ENCODE data around the gene RAC3. TPM values are rescaled to one million over a fixed set of nuclear protein-coding genes. Genes with fewer than 3 reads are reported as not detected.

The RAC3 gene
- total RNA-seq, 1 experiment from 2014 or later: 120 TPM

DNA sequence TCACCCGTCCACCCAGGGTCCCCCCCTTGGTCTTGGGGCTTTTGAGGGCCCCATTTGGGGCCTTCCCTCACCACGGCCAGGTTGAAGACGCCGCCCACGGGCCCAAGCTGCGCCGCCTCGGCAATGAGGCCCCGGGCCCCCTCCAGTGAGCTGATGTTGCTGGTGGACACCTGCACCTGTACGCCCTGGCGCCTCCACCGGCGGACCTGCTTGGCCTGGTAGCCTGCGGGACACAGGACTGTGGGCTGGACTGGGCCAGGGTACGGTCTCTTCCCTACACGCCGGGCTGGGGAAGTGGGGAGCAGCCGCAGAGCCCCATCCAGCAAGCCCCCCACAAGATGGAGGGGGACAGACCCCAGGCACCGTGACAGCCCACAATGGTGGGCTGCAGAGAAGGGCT lies 51.0 kb downstream of the RAC3 start:
- no peaks in the 10 kb centered on the region for H3K27me3 ChIP-seq (ENCODE audit: insufficient read depth, low read length)
- H3K9ac ChIP-seq (ENCODE audit: low read length): no peak overlapping the region
- H3K36me3 ChIP-seq (ENCODE audit: control insufficient read depth in 1 of 2, insufficient read depth in 2 of 2, low read length in 2 of 2): peaks cover 67 to 82% of the 10 kb centered on the region in 2 experiments
- no peaks in the 10 kb centered on the region for H3K9me3 ChIP-seq (ENCODE audit: control insufficient read depth in 1 of 2, insufficient read depth in 1 of 2, low read depth in 1 of 2, low read length in 2 of 2)
- DNase-seq (ENCODE audit: low read depth, low spot score): no peak
- no peaks in the 10 kb centered on the region for H3K9me2 ChIP-seq (ENCODE audit: insufficient read depth)
- BruUV-seq (replicated peaks): no TSS peak
- H3K79me2 ChIP-seq (ENCODE audit: insufficient read depth, low read length): peaks cover 21% of the 10 kb centered on the region; the same call in 1 of the 2 replicates
- H3K4me1 ChIP-seq (ENCODE audit: control insufficient read depth in 1 of 2, insufficient read depth in 2 of 2, low read length in 2 of 2): no peaks in the 10 kb centered on the region
- H3K4me2 ChIP-seq (ENCODE audit: low read length): no peak overlapping the region
- RAD21 ChIA-PET (ENCODE audit: low non-redundant PET in 1 of 2, low total read pairs in 2 of 2, uncharacterized antibody in 2 of 2, unreplicated experiment in 2 of 2): no interaction called here
- intact Hi-C loops (cut with micrococcal nuclease): no loop called here
- H3K4me3 ChIP-seq (replicated peaks in 1 of 2; ENCODE audit: low read depth in 1 of 2, low read length in 2 of 2): no peak overlapping the region
- H4K20me1 ChIP-seq (ENCODE audit: insufficient read depth): peaks cover 9% of the 10 kb centered on the region; the same call in 1 of the 2 replicates
- ATAC-seq: no peak
- TF ChIP-seq RAD21 (IDR thresholded peaks at IDR 0.05; ENCODE audit: low read depth): no peak
- TF ChIP-seq ZBTB33 (IDR thresholded peaks at IDR 0.05; ENCODE audit: extremely low read depth, insufficient replicate concordance, low read length): no peak
- TF ChIP-seq EZH2phosphoT487 (IDR thresholded peaks at IDR 0.05; ENCODE audit: borderline replicate concordance): no peak
- no peak for TF ChIP-seq TCF7L2 (IDR thresholded peaks at IDR 0.05; ENCODE audit: borderline replicate concordance, extremely low read depth, insufficient read depth, insufficient read length)
- TF ChIP-seq, protein P1, sequence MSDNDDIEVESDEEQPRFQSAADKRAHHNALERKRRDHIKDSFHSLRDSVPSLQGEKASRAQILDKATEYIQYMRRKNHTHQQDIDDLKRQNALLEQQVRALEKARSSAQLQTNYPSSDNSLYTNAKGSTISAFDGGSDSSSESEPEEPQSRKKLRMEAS (IDR thresholded peaks at IDR 0.05): no peak
- no peak for TF ChIP-seq FOSL1 (IDR thresholded peaks at IDR 0.05; ENCODE audit: low read depth)
- no peak for TF ChIP-seq JUND (IDR thresholded peaks at IDR 0.05)
- no peak for TF ChIP-seq ZNF274 (IDR thresholded peaks at IDR 0.05; ENCODE audit: low read depth, low read length)
- no peak for TF ChIP-seq CBX3 (IDR thresholded peaks at IDR 0.05; ENCODE audit: low read depth)
- TF ChIP-seq ELF1 (IDR thresholded peaks at IDR 0.05; ENCODE audit: borderline replicate concordance, low read depth): no peak
- TF ChIP-seq SP1 (IDR thresholded peaks at IDR 0.05; ENCODE audit: low read depth): no peak
- no peak for TF ChIP-seq SIN3A (IDR thresholded peaks at IDR 0.05; ENCODE audit: low read depth)
- no peak for TF ChIP-seq YY1 (IDR thresholded peaks at IDR 0.05; ENCODE audit: extremely low read depth, insufficient replicate concordance, low read depth, low read length)
- no peak for TF ChIP-seq EZH2 (IDR thresholded peaks at IDR 0.05)
- POLR2A ChIA-PET: interaction anchor here (1.4 kb wide), 1 partner anchor 16 kb away, joined by 4 read pairs; the partner anchor contains the start of gene FASN
- no peak overlapping the region for H2AFZ ChIP-seq (ENCODE audit: low read depth, low read length, poor library complexity, severe bottlenecking)
- CTCF ChIA-PET: no interaction called here
- no peak overlapping the region for H3K27ac ChIP-seq (ENCODE audit: low read depth, low read length)
